ENCODE measurements around the gene NOS2. TPM values are rescaled to one million over a fixed set of nuclear protein-coding genes. Genes with fewer than 3 reads are reported as not detected.
"Not testable (repeated sequence)": the region's sequence is repeated elsewhere in the genome, so short reads cannot be mapped to it uniquely, and the experiment has no call there.

Gene NOS2
- total RNA-seq, 2 experiments from 2014 or later = 0.09 to 0.30 TPM

DNA sequence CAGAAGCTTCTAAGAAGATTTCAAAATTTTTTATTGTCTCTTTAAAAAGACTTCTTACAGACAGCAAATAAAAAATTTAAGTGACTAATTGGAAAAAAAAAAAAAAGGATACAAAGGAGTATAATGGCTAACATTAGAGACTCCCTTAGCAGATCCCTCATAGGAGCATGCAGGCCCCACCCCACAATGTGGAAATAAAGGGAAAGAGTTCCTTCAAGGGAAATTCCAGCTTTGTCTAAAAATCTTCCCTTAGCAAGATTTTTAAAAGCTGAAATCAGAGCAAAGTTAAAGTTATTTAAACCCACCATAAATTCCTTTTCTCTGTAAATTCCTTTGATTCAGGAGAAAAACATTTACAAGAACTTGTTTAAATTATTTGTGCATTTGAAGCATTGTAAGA is 32.5 kb upstream of the NOS2 start:
- H3K27ac Mint-ChIP-seq = no peak overlapping the region

DNA sequence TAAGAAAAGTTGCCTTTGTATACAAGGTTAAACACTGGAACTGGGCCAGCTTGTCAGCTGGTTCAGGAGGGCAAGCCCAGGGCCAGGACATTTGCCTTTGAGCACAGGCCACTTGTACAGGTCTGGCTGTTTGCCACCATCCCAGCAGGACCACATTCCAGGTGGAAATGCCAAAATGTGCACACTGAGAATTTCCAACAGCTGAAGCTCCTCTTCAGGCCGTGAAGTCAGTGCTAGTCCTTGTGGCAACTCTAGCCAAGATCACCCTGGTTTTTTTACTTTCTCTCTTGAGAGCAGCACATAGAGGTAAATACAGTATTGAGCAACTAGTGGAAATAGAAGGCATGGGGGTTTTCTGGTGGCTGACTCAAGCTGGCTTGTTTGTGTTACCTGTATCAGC is 29.6 kb upstream of the NOS2 start:
- ATAC-seq (ENCODE audit: low read depth); POLR2A ChIA-PET; H3K9me3 Mint-ChIP-seq; H3K36me3 Mint-ChIP-seq; H3K4me1 Mint-ChIP-seq; DNase-seq; H3K4me3 Mint-ChIP-seq; H3K27ac Mint-ChIP-seq: not testable (repeated sequence)
- H3K27me3 Mint-ChIP-seq = peaks cover 12% of the 10 kb centered on the region

More for the DNA sequence above, 32.5 kb upstream of the NOS2 start:
- POLR2A ChIA-PET = no interaction called here
- H3K27me3 Mint-ChIP-seq = peaks cover 7% of the 10 kb centered on the region
- peaks cover 5% of the 10 kb centered on the region for H3K9me3 Mint-ChIP-seq
- peaks cover 4% of the 10 kb centered on the region for H3K36me3 Mint-ChIP-seq
- no peak overlapping the region for H3K4me3 Mint-ChIP-seq
- ATAC-seq (ENCODE audit: low read depth) (no peak), DNase-seq (no peak)
- no peaks in the 10 kb centered on the region for H3K4me1 Mint-ChIP-seq

DNA sequence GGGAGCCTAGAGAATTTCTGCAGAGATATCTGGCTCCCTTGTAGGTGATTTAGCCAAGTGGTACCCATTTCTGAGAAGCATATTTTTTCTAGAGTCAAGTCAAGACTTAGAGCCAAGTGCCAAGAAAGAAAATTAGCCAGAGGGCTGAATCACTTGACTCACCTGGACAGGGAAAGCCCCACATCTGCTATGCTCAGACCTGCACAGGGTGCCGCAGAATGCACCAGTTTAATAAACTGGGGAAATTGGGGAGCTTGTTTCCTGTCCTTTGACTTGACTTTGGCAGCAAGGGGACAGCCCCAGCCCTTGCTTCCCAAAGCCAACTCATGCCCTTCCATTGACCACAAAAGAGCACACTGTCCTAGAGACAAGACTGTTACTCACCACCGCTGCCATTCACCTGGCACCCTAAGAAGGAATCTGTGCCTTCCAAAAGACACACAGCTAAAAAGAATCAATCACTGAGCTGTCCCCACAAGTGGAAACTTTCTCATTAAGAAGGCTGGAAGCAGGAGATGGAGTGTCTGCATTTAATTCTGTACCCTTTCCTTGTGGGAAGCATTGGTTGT is 28.9 kb upstream of the NOS2 start:
- H3K9me3 Mint-ChIP-seq; H3K27ac Mint-ChIP-seq; H3K4me1 Mint-ChIP-seq; POLR2A ChIA-PET; ATAC-seq (ENCODE audit: low read depth); H3K36me3 Mint-ChIP-seq; DNase-seq; H3K4me3 Mint-ChIP-seq: not testable (repeated sequence)
- peaks cover 12% of the 10 kb centered on the region for H3K27me3 Mint-ChIP-seq

DNA sequence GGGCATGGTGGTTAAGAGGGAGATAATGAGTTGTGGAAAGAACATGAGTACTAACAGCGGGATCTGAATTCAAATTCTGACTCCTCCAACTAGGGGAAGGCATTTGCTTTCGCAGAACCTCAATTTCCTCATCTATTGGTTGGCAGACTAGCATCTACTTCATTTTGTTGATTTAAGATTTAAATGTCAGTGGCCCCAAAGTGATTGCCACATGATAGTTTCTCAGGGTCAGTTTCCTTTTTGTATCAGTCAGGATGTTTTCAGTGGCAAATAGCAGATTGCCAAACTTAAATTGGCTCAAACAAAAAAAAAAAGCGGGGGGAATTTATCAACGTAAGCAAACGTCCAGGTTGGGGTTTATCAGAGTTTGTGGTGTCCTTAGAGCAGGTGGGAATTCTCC is 25.1 kb upstream of the NOS2 start:
- Mint-ChIP-seq H3K27me3 (peaks cover 12% of the 10 kb centered on the region), H3K36me3 (peaks cover 11% of the 10 kb centered on the region), H3K9me3 (peaks cover 20% of the 10 kb centered on the region), H3K4me3 (no peak overlapping the region), H3K4me1 (no peaks in the 10 kb centered on the region), H3K27ac (no peak overlapping the region)
- no peak for DNase-seq
- no peak for ATAC-seq (ENCODE audit: low read depth)
- POLR2A ChIA-PET = no interaction called here

DNA sequence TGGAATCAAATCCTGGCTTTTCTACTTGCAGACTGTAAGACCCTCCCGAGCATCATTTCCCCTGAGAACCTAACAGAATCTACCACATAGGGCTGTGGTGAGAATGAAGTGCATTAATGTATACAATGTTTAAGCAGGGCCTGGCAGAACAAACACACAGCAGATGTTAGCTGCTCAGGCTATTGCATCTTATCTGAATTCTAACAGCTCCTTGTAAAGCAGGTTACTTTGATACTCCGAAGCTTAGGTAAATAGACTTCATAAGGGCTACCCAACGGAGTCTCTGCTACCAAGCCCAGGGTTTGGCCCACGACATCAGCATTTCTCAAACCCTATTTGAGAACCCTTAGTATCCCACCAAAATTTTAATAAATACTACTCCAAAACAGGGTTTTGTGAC is 24.4 kb upstream of the NOS2 start:
- H3K9me3 Mint-ChIP-seq = peaks cover 20% of the 10 kb centered on the region
- no peaks in the 10 kb centered on the region for H3K4me1 Mint-ChIP-seq
- peaks cover 12% of the 10 kb centered on the region for H3K27me3 Mint-ChIP-seq
- no peak for DNase-seq
- POLR2A ChIA-PET = no interaction called here
- peaks cover 11% of the 10 kb centered on the region for H3K36me3 Mint-ChIP-seq
- no peak overlapping the region for H3K4me3 Mint-ChIP-seq
- no peak for ATAC-seq (ENCODE audit: low read depth)
- H3K27ac Mint-ChIP-seq = no peak overlapping the region

DNA sequence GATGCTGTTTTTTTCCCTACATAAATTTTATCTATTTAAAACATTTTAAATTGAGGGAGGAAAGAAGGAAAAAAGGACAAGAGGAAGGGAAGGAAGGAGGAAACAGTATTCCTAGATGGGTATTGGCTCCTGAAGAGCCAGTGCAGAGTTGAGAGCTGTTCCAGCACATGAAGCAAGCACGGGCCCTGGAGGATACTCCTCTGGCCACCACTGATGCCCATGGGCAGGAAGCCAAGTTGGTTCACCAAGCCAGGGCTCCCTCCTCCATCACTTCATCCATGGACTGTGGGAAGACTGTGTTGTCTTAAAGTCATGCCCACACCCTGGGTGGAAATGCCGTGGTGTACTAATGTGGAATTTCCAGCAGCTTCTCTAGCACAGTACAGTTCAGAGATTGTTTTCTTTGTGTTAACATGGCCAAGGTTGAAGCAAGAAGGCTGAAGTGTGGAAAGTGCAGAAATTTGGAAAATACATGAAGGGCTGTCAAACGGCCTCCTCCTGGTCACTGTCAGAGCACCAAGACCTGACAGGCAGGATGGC is 23.9 kb upstream of the NOS2 start:
- H3K9me3 Mint-ChIP-seq = peaks cover 20% of the 10 kb centered on the region
- DNase-seq = no peak
- POLR2A ChIA-PET = no interaction called here
- peaks cover 11% of the 10 kb centered on the region for H3K36me3 Mint-ChIP-seq
- no peak for ATAC-seq (ENCODE audit: low read depth)
- no peak overlapping the region for H3K4me3 Mint-ChIP-seq
- no peak overlapping the region for H3K27ac Mint-ChIP-seq
- peaks cover 12% of the 10 kb centered on the region for H3K27me3 Mint-ChIP-seq
- no peaks in the 10 kb centered on the region for H3K4me1 Mint-ChIP-seq

DNA sequence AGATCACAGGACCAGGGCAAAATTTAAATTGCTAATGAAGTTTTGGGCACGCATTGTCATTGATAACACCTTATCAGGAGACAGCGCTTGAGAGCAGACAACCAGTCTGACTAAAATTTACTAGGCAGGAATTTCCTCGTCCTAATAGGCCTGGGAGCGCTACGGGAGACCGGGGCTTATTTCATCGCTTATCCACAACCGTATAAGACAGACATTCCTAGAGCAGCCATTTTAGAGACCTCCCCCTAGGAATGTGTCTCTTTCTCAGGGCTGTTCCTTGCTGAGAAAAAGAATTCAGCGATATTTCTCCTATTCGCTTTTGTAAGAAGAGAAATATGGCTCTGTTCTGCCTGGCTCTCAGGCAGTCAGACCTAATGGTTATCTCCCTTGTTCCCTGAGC is 21.8 kb upstream of the NOS2 start:
- Mint-ChIP-seq H3K36me3 (peaks cover 11% of the 10 kb centered on the region), H3K9me3 (peaks cover 20% of the 10 kb centered on the region)
- H3K27me3 Mint-ChIP-seq; H3K4me1 Mint-ChIP-seq; H3K4me3 Mint-ChIP-seq; H3K27ac Mint-ChIP-seq; ATAC-seq (ENCODE audit: low read depth); POLR2A ChIA-PET; DNase-seq: not testable (repeated sequence)

DNA sequence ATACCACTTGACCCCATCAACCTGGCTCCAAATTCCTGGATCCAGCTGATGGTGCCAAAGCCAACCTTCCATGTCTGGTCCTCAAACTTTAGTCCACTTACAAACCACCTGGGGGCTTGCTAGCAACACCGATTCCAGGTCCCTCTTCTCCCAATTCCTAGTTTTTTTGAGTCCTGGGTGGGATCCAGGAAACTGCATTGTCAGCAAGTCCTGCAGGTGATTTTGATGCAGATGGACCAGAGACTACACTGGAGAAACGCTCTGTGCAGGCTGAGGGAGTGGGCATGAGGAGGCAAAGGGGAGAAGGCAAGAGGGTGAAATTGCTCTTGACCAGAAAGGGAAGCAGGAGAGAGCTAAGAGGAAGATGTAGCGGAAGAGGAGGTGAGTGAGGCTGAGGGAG is 21.0 kb upstream of the NOS2 start:
- POLR2A ChIA-PET = no interaction called here
- Mint-ChIP-seq H3K9me3 (peaks cover 20% of the 10 kb centered on the region), H3K27me3 (no peaks in the 10 kb centered on the region), H3K4me1 (peaks cover 2% of the 10 kb centered on the region), H3K36me3 (peaks cover 11% of the 10 kb centered on the region), H3K4me3 (no peak overlapping the region), H3K27ac (peak overlapping the region; percentile 51)
- no peak for ATAC-seq (ENCODE audit: low read depth)
- DNase-seq = no peak

DNA sequence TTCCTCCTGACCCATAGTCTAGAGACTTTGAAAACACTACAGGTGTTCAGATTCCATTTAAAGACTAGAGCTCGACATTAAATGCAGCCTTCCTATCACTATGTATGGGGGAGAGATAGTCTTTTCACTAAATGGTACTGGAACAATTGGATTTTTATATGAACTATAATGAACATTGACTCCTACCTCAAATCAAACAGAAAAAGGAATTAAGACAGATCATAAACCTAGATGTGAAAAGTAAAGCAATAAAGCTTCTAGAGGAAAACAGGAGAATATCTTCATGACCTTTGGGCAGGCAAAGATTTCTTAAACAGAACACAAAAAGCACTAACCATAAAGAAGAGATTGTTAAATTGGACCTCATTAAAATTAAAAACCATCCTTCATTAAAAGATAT is 18.8 kb upstream of the NOS2 start:
- Mint-ChIP-seq H3K9me3 (peaks cover 23% of the 10 kb centered on the region), H3K27me3 (peaks cover 2% of the 10 kb centered on the region), H3K4me3 (no peak overlapping the region), H3K4me1 (peaks cover 2% of the 10 kb centered on the region), H3K27ac (no peak overlapping the region), H3K36me3 (peaks cover 14% of the 10 kb centered on the region)
- ATAC-seq (ENCODE audit: low read depth) (no peak), DNase-seq (no peak)
- POLR2A ChIA-PET = no interaction called here

DNA sequence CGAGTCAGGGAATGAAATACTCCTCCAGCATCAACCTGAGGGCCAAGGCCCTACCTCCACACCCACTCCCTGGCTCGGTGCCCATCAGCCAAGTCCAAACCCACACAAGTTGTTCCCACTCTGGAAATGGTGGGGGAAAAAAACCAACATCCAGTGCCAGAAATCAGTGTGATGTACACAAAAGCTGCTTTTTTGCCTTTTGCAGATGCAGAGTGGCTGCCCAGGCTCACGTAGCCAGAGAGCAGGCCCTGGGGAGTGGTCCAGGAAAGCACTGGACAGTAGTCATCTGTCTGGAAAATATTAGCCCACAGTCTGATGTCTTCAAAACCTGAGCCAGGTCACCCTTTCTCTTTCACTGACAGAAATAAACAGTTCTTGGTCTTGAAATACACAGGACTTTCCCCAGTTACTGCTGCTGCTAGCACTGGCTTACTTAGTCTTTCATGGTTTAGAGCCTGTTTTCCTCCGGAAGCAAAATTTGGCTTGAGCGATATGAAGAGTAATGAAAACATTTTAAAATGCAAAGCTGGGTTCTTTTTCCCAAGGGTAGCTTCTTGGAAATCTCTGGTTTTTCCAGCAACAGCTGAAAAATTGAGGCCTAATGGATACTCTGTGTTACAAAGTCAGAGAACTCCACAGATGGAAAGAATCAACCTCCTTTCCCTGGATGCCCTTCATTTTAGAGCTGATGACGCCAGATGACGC is 18.2 kb upstream of the NOS2 start:
- Mint-ChIP-seq H3K36me3 (peaks cover 14% of the 10 kb centered on the region), H3K27ac (no peak overlapping the region), H3K4me3 (no peak overlapping the region), H3K27me3 (peaks cover 2% of the 10 kb centered on the region), H3K4me1 (peaks cover 2% of the 10 kb centered on the region), H3K9me3 (peaks cover 22% of the 10 kb centered on the region)
- POLR2A ChIA-PET = no interaction called here
- DNase-seq (no peak), ATAC-seq (ENCODE audit: low read depth) (no peak)

DNA sequence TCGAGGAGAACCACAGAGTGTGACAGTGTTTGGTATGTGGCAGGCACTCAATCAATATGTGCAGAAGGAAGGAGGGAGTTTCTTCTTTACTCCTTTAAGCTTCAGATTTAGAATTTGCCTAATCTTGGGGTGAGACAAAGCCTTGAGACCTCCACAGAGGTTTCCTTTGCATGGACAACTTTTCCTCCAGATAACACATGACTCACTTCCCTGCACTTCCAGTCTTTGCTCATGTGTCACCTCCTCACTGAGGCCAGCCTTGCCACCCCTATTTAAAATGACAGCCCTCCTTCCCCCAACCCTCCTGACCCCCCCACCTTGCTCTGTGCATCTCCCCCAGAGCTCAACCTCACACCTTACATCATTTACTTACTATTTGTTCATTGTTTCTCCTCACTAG is 17.4 kb upstream of the NOS2 start:
- POLR2A ChIA-PET = no interaction called here
- H3K9me3 Mint-ChIP-seq = peaks cover 20% of the 10 kb centered on the region
- H3K4me3 Mint-ChIP-seq = no peak overlapping the region
- DNase-seq (no peak), ATAC-seq (ENCODE audit: low read depth) (no peak)
- peaks cover 2% of the 10 kb centered on the region for H3K4me1 Mint-ChIP-seq
- H3K27me3 Mint-ChIP-seq = peaks cover 2% of the 10 kb centered on the region
- H3K27ac Mint-ChIP-seq = no peak overlapping the region
- H3K36me3 Mint-ChIP-seq = peaks cover 13% of the 10 kb centered on the region

DNA sequence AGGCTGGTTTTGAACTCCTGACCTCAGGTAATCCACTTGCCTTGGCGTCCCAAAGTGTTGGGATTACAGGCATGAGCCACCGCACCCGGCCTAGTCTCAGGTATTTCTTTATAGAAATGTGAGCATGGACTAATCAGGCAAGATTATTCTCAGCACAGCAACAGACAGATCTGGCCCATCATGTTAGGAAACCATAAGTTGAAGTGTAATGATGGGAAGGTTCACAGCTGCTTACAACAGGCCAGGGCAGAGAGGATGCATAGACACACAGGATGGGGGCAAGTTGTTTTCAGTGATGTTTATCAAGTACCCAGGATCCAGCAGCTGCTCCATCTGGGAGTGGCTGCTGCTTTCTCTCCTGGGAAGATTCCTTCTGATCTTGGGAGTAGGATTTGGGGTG is 16.6 kb upstream of the NOS2 start:
- H3K4me3 Mint-ChIP-seq = no peak overlapping the region
- H3K36me3 Mint-ChIP-seq = peaks cover 11% of the 10 kb centered on the region

DNA sequence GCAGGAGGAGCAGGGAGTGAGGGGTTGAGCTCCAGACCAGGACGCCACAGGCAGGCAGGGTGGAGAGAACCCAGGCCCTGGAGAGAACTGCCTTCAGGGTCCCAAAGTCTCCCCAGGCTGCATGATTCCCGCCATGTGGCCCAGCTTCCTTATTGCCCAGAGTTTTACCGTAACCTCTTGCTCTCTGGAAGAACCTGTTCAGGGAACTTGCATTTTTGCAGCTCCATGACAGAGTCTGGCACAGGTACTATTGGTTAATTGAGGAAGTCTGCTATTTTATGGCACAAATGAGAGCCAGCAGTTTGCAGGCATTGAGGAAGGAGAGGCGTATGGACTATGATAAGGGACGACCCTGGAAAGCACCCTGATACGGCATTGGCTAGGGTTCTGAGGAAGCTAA is 11.6 kb upstream of the NOS2 start:
- peaks cover 2% of the 10 kb centered on the region for H3K27me3 Mint-ChIP-seq
- no peak for ATAC-seq (ENCODE audit: low read depth)
- POLR2A ChIA-PET = no interaction called here
- no peak for DNase-seq
- peaks cover 4% of the 10 kb centered on the region for H3K9me3 Mint-ChIP-seq
- peaks cover 35% of the 10 kb centered on the region for H3K4me1 Mint-ChIP-seq
- no peak overlapping the region for H3K27ac Mint-ChIP-seq
- peaks cover 24% of the 10 kb centered on the region for H3K36me3 Mint-ChIP-seq
- no peak overlapping the region for H3K4me3 Mint-ChIP-seq

More for the DNA sequence above, 16.6 kb upstream of the NOS2 start:
- DNase-seq (no peak), ATAC-seq (ENCODE audit: low read depth) (no peak)
- Mint-ChIP-seq H3K9me3 (peaks cover 14% of the 10 kb centered on the region), H3K27me3 (peaks cover 2% of the 10 kb centered on the region), H3K27ac (peak overlapping the region; percentile 51), H3K4me1 (peaks cover 2% of the 10 kb centered on the region)
- POLR2A ChIA-PET = no interaction called here

DNA sequence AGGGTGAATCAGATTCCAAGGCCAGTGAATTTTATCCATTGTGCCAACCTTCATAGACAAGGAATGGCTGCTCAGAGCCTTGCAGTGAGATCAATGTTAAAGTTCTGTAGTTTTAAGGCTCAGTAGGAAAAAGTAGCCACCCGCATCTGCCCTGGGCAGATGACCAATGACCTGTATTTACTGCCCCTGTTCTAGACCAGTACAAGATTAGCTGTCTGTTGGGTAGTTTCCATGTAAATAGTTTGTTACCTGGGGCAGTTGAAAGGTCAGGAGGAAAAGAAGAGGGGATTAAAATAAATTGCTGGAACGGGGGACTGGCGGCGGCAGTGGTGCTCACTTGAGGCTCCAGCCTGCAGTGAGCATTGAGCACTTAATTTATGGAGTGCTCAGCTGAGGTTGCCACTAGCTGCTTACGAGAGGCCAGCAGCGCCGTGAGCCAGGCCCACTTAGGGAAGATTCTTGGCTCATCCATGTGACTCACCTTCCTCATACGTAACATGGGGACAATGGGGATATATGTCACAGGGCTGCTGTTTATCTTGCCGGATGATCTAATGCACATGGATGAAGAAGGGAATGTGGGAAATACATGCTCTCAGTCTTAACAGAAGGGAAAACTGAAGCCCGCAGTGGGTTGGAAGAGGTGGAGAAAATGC is 10.7 kb upstream of the NOS2 start:
- ATAC-seq (ENCODE audit: low read depth) (no peak), DNase-seq (no peak)
- H3K36me3 Mint-ChIP-seq = peaks cover 24% of the 10 kb centered on the region
- H3K27ac Mint-ChIP-seq = peak overlapping the region; percentile 99
- H3K27me3 Mint-ChIP-seq = peaks cover 2% of the 10 kb centered on the region
- peaks cover 4% of the 10 kb centered on the region for H3K9me3 Mint-ChIP-seq
- POLR2A ChIA-PET = interaction anchor here (1.3 kb wide), 1 partner anchor 36 kb away, joined by 4 read pairs; no protein-coding TSS in a partner anchor
- H3K4me1 Mint-ChIP-seq = peaks cover 34% of the 10 kb centered on the region
- H3K4me3 Mint-ChIP-seq = no peak overlapping the region

Measured in activated naive CD8-positive, alpha-beta T cell treated with anti-CD3 and anti-CD28 coated beads, Interleukin-2, amount 10 ng/mL, durations not matched to agents 7 days and 5 days (primary cell).